OCI-LY3 (cell line): ENCODE measurements around the gene BANP.

Experiments used
- EZH2phosphoT487 ChIP-seq: fragments of 200-600 bp; shearing (Covaris generic); IDR thresholded peaks from 2 replicates; pipeline ENCODE4 v1.6.1; 2018; ENCODE audit warnings: antibody characterized with exemption, mixed run types, low read depth
- TF ChIP-seq, protein P1 (sequence below): fragments of 200-600, 300-600 bp; sonication (generic); IDR thresholded peaks from 2 replicates; pipeline ENCODE4 v1.5.1; 2014; ENCODE audit warnings: antibody characterized with exemption, low read length, low read depth

DNA sequence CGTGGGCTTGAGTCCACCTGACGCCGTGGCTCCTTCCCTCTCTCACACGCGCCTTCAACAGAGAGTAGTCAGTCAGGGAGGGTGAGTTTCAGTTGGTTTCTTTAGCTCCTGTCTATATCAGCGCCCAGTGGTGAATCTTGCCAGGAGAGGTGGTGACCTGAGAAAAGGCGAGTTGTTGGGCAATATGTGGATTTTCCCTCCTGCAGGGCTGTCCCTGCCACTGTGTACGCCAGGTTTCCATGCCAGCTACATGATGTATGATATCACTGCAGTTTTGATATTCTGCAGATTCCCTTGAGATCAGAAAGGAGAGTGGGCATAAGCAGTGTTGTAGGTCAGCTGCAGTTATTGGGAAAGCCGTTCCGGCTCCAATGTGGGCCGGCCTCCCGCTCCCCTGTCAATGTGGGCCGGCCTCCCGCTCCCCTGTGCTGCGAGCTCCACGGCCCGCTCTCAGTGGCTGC is 31.4 kb downstream of the BANP start:
- TF ChIP-seq, protein P1, sequence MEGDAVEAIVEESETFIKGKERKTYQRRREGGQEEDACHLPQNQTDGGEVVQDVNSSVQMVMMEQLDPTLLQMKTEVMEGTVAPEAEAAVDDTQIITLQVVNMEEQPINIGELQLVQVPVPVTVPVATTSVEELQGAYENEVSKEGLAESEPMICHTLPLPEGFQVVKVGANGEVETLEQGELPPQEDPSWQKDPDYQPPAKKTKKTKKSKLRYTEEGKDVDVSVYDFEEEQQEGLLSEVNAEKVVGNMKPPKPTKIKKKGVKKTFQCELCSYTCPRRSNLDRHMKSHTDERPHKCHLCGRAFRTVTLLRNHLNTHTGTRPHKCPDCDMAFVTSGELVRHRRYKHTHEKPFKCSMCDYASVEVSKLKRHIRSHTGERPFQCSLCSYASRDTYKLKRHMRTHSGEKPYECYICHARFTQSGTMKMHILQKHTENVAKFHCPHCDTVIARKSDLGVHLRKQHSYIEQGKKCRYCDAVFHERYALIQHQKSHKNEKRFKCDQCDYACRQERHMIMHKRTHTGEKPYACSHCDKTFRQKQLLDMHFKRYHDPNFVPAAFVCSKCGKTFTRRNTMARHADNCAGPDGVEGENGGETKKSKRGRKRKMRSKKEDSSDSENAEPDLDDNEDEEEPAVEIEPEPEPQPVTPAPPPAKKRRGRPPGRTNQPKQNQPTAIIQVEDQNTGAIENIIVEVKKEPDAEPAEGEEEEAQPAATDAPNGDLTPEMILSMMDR, result no peak
- no peak for TF ChIP-seq EZH2phosphoT487
